ENCODE data around the gene SUGCT.

- no peak for TF ChIP-seq CTCF (conservative IDR thresholded peaks at IDR 0.05; ENCODE audit: low read length)
- TF ChIP-seq EZH2phosphoT487 (IDR thresholded peaks at IDR 0.05; ENCODE audit: borderline replicate concordance, low read depth, low read length): no peak
These were observed 477.5 kb downstream of the SUGCT start for GRCh38 chr7:40612298-40612697.

All from OCI-LY7 (cell line).